ENCODE data around the gene MAP1LC3B2.

DNA sequence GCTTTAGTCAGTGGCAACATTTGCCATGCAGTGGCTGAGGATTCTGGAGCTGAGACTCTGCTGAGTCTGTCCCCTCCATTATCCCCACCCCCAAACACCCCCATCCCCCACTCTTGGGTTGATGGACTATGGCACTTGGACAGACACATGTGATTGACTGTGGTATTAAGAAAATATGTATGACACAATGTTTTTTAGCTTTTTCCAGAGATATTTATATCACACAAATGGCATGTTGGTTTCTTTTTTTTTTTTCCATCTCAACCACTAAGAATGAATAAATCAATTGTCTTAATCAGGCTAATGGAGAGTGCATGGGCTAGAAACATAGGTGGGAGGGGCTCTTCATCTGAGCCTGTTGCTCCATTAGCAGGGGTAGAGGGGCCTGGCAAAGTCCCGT lies 30.7 kb upstream of the MAP1LC3B2 start:
- no peak for TF ChIP-seq EZH2 (IDR thresholded peaks at IDR 0.05; ENCODE audit: borderline replicate concordance, low read length)
- TF ChIP-seq, protein P1, sequence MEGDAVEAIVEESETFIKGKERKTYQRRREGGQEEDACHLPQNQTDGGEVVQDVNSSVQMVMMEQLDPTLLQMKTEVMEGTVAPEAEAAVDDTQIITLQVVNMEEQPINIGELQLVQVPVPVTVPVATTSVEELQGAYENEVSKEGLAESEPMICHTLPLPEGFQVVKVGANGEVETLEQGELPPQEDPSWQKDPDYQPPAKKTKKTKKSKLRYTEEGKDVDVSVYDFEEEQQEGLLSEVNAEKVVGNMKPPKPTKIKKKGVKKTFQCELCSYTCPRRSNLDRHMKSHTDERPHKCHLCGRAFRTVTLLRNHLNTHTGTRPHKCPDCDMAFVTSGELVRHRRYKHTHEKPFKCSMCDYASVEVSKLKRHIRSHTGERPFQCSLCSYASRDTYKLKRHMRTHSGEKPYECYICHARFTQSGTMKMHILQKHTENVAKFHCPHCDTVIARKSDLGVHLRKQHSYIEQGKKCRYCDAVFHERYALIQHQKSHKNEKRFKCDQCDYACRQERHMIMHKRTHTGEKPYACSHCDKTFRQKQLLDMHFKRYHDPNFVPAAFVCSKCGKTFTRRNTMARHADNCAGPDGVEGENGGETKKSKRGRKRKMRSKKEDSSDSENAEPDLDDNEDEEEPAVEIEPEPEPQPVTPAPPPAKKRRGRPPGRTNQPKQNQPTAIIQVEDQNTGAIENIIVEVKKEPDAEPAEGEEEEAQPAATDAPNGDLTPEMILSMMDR (IDR thresholded peaks at IDR 0.05; ENCODE audit: low read length): no peak

All from OCI-LY1 (cell line).